Stimulated activated CD8-positive, alpha-beta memory T cell treated with anti-CD3 and anti-CD28 coated beads, Interleukin-4, amount 100 ng/mL, for 24 hours (primary cell): ENCODE data around the gene FUOM.

Experiments
- DNase-seq: peaks from one replicate; pipeline ENCODE4 v3.0.0-alpha.2; 2020; ENCODE audit warnings: low read depth

The FUOM gene

GRCh38 chr10:133357285-133358161, at the start of gene FUOM:
TSS of gene FUOM (minus strand) at chr10:133358019. CDS start at chr10:133358007, 12 bp downstream.
- DNase-seq: peak; percentile 66

GRCh38 chr10:133405844-133406527, 48.2 kb upstream of the FUOM start:
- no peak for DNase-seq

- no peak for DNase-seq
Observed at GRCh38 chr10:133405272-133405671, 47.5 kb upstream of the FUOM start.

- no peak for DNase-seq
Observed at GRCh38 chr10:133403784-133404183, 46.0 kb upstream of the FUOM start.

GRCh38 chr10:133403359-133403758, 45.5 kb upstream of the FUOM start:
- DNase-seq: no peak

GRCh38 chr10:133401981-133402725, 44.3 kb upstream of the FUOM start:
- no peak for DNase-seq

- no peak for DNase-seq
Observed at GRCh38 chr10:133401500-133401899, 43.7 kb upstream of the FUOM start.

- no peak for DNase-seq
Observed at GRCh38 chr10:133400624-133401424, 43.0 kb upstream of the FUOM start.

GRCh38 chr10:133399123-133399601, 41.3 kb upstream of the FUOM start:
- DNase-seq: no peak

GRCh38 chr10:133397938-133398337, 40.1 kb upstream of the FUOM start:
- DNase-seq: no peak

GRCh38 chr10:133396035-133396624, 38.3 kb upstream of the FUOM start:
- no peak for DNase-seq

- no peak for DNase-seq
Observed at GRCh38 chr10:133394801-133395221, 37.0 kb upstream of the FUOM start.

GRCh38 chr10:133394064-133394663, 36.3 kb upstream of the FUOM start, which contains the start of gene MTG1:
TSS of gene MTG1 (plus strand) at chr10:133394157. CDS start at chr10:133394221, 64 bp downstream.
- peak; percentile 94 for DNase-seq

GRCh38 chr10:133393401-133394063, 35.7 kb upstream of the FUOM start:
- no peak for DNase-seq

- DNase-seq: no peak
Observed at GRCh38 chr10:133391761-133392518, 34.1 kb upstream of the FUOM start.

GRCh38 chr10:133391249-133391635, 33.4 kb upstream of the FUOM start:
- no peak for DNase-seq

- no peak for DNase-seq
Observed at GRCh38 chr10:133390597-133391248, 32.9 kb upstream of the FUOM start.

GRCh38 chr10:133388973-133389818, 31.4 kb upstream of the FUOM start:
- DNase-seq: peak; percentile 26
